ENCODE data around the gene ZNF732. TPM values are rescaled to one million over a fixed set of nuclear protein-coding genes. Genes with fewer than 3 reads are reported as not detected.

Gene ZNF732
- total and polyA plus RNA-seq, 9 of the 15 experiments (the other 6 are each of a cell fraction or from before 2014, with no cell fraction given): 0.06 to 0.36 (median 0.15) TPM; not detected in 1

- no peaks in the 10 kb centered on the region for H3K79me2 ChIP-seq (ENCODE audit: control insufficient read depth, insufficient read depth, low read length)
- DNase-seq (ENCODE audit: extremely low read depth in 1 of 4, low spot score in 3 of 4) (no peak), FAIRE-seq (no peak), ATAC-seq (no peak)
- ChIA-PET CTCF (ENCODE audit: low intra/inter-chr PET ratio) (no interaction called here), POLR2A (no interaction called here)
- no peaks in the 10 kb centered on the region for H3K9me1 ChIP-seq (ENCODE audit: control insufficient read depth, insufficient read depth, low read length)
- H3K27ac ChIP-seq (ENCODE audit: extremely low read depth, low read depth, low read length): no peak overlapping the region
- no peak overlapping the region for H3K4me2 ChIP-seq (ENCODE audit: insufficient read depth, low read length)
- H3K27me3 ChIP-seq (ENCODE audit: control insufficient read depth in 2 of 2, insufficient read depth in 2 of 2, low read length in 2 of 2): no peaks in the 10 kb centered on the region
- no peaks in the 10 kb centered on the region for H3K36me3 ChIP-seq (ENCODE audit: control insufficient read depth, insufficient read depth, low read length)
- intact Hi-C loops (cut with micrococcal nuclease) (no loop called here), in situ Hi-C loops (cut with MboI) (no loop called here)
- TF ChIP-seq CREB5 (CRISPR knock-in tag; IDR thresholded peaks at IDR 0.05) (no peak), ZNF239 (CRISPR knock-in tag; IDR thresholded peaks at IDR 0.05) (no peak), ZNF780A (CRISPR knock-in tag; IDR thresholded peaks at IDR 0.05) (no peak), TFAM (CRISPR knock-in tag; conservative IDR thresholded peaks at IDR 0.05) (no peak), ZNF592 (IDR thresholded peaks at IDR 0.05) (no peak), ZNF217 (CRISPR knock-in tag; IDR thresholded peaks at IDR 0.05) (no peak), DLX4 (CRISPR knock-in tag; IDR thresholded peaks at IDR 0.05) (no peak)
- H3K4me1 ChIP-seq (replicated peaks in 1 of 2; ENCODE audit: control insufficient read depth in 2 of 2, insufficient read depth in 2 of 2, low read length in 2 of 2): no peaks in the 10 kb centered on the region
- H3K4me3 ChIP-seq: no peak overlapping the region
- H2AFZ ChIP-seq (ENCODE audit: low read depth, low read length): no peak overlapping the region
- 6% methylated on average over 45 of the region's 52 CpGs for WGBS (ENCODE audit: insufficient coverage, low coverage, missing lambda C conversion rate)
- H3K9me3 ChIP-seq (replicated peaks; ENCODE audit: control insufficient read depth, insufficient read depth, low read depth, low read length): no peaks in the 10 kb centered on the region
- no peaks in the 10 kb centered on the region for H4K20me1 ChIP-seq (replicated peaks; ENCODE audit: control insufficient read depth, insufficient read depth, low read length)
- no TSS peak for BruUV-seq (replicated peaks)
- no peak overlapping the region for H3K9ac ChIP-seq (ENCODE audit: insufficient read depth in 1 of 2, low read depth in 2 of 2, low read length in 2 of 2)
Observed at GRCh38 chr4:337932-338758, 32.9 kb upstream of the ZNF732 start.

Data from K562 (cell line).